Measurements from ENCODE around the gene BIK.

DNA sequence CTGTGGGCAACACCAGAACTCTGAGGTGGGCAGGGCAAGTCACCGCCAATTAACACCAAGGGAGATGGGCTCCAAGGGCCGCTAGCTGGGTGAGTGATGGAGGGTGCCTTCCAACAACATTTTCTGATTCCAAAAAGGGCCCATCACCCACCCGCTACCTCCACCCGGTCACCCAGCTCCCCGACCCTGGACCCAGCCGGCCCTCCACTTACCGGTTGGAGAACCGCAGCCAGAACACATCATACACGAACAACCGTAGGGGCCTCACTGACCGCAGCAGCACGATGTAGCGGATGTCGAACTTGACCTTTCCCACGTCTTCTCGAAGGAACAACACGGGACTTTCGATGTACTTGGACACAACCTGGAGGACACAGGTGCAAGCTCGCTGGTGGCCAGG lies 61.6 kb downstream of the BIK start:
- TF ChIP-seq, protein P1, sequence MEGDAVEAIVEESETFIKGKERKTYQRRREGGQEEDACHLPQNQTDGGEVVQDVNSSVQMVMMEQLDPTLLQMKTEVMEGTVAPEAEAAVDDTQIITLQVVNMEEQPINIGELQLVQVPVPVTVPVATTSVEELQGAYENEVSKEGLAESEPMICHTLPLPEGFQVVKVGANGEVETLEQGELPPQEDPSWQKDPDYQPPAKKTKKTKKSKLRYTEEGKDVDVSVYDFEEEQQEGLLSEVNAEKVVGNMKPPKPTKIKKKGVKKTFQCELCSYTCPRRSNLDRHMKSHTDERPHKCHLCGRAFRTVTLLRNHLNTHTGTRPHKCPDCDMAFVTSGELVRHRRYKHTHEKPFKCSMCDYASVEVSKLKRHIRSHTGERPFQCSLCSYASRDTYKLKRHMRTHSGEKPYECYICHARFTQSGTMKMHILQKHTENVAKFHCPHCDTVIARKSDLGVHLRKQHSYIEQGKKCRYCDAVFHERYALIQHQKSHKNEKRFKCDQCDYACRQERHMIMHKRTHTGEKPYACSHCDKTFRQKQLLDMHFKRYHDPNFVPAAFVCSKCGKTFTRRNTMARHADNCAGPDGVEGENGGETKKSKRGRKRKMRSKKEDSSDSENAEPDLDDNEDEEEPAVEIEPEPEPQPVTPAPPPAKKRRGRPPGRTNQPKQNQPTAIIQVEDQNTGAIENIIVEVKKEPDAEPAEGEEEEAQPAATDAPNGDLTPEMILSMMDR (IDR thresholded peaks at IDR 0.05), result no peak
- no peak for TF ChIP-seq ZFX (IDR thresholded peaks at IDR 0.05; ENCODE audit: borderline replicate concordance)
